Panc1 (cell line): ENCODE data around the gene MAST4.

ENCODE experiments used
- CTCF ChIP-seq: fragments of 450-650 bp; IDR thresholded peaks from 2 replicates; pipeline ENCODE4 v1.5.1; 2017; ENCODE audit warnings: mild to moderate bottlenecking
- SIN3A ChIP-seq: IDR thresholded peaks from 2 replicates; pipeline ENCODE4 v1.6.1; 2012; ENCODE audit warnings: low read depth, mild to moderate bottlenecking, low read length, moderate library complexity, borderline replicate concordance; ENCODE audit not compliant: insufficient read depth

GRCh38 chr5:66674802-66675201 lies 78.6 kb downstream of the MAST4 start:
- TF ChIP-seq CTCF (no peak), SIN3A (no peak)
